ENCODE results near the gene FLYWCH1. TPM values are rescaled to one million over a fixed set of nuclear protein-coding genes. Genes with fewer than 3 reads are reported as not detected.

The FLYWCH1 gene
- total and polyA plus RNA-seq, 9 of the 15 experiments (the other 6 are each of a cell fraction or from before 2014, with no cell fraction given): 0.18 to 33.6 (median 11.3) TPM

GRCh38 chr16:2904100-2904921, 7.4 kb upstream of the FLYWCH1 start (continued):
- TF ChIP-seq ZBTB12 (CRISPR knock-in tag; IDR thresholded peaks at IDR 0.05): no peak
- peak; percentile 17 to 25; a peak in 2 of 4 replicates for TF ChIP-seq MLLT1 (IDR thresholded peaks at IDR 0.05)
- TF ChIP-seq, protein P1, sequence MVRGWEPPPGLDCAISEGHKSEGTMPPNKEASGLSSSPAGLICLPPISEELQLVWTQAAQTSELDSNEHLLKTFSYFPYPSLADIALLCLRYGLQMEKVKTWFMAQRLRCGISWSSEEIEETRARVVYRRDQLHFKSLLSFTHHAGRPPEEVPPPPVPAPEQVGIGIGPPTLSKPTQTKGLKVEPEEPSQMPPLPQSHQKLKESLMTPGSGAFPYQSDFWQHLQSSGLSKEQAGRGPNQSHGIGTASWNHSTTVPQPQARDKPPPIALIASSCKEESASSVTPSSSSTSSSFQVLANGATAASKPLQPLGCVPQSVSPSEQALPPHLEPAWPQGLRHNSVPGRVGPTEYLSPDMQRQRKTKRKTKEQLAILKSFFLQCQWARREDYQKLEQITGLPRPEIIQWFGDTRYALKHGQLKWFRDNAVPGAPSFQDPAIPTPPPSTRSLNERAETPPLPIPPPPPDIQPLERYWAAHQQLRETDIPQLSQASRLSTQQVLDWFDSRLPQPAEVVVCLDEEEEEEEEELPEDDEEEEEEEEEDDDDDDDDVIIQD (CRISPR knock-in tag; IDR thresholded peaks at IDR 0.05): no peak
- 0 out of 2 replicates have a peak, but pooled peaks have one; percentile 36 for TF ChIP-seq GTF2F1 (IDR thresholded peaks at IDR 0.05; ENCODE audit: low read depth, low read length)
- peak; percentile 50 for TF ChIP-seq SUPT5H (IDR thresholded peaks at IDR 0.05)
- no peak for TF ChIP-seq ZNF347 (CRISPR knock-in tag; IDR thresholded peaks at IDR 0.05; ENCODE audit: low read depth)
- no peak for TF ChIP-seq ID3 (CRISPR knock-in tag; IDR thresholded peaks at IDR 0.05)
- TF ChIP-seq ID3 (tag; IDR thresholded peaks at IDR 0.05): 0 out of 2 replicates have a peak, but pooled peaks have one; percentile 6
- TF ChIP-seq CUX1 (CRISPR knock-in tag; IDR thresholded peaks at IDR 0.05): no peak
- TF ChIP-seq ZFP91 (CRISPR knock-in tag; IDR thresholded peaks at IDR 0.05): no peak
- TF ChIP-seq ZNF696 (CRISPR knock-in tag; conservative IDR thresholded peaks at IDR 0.05): no peak
- no peak for TF ChIP-seq NONO (IDR thresholded peaks at IDR 0.05; ENCODE audit: low read depth in 2 of 2, low read length in 1 of 2)
- no peak for TF ChIP-seq ZBTB17 (CRISPR knock-in tag; IDR thresholded peaks at IDR 0.05)
- 0 out of 2 replicates have a peak, but pooled peaks have one; percentile 12 for TF ChIP-seq MYC (IDR thresholded peaks at IDR 0.05; ENCODE audit: low read depth, low read length)
- TF ChIP-seq MYC (CRISPR knock-in tag; IDR thresholded peaks at IDR 0.05; ENCODE audit: borderline replicate concordance, low read depth): no peak

Data from K562 (cell line).